K562 treated with DMSO at 1 percent for 4 hours (cell line): ENCODE measurements around the gene C14orf93. TPM values are rescaled to one million over a fixed set of nuclear protein-coding genes. Genes with fewer than 3 reads are reported as not detected.

Source experiments
- total RNA-seq: library from RNA; unstranded; fragments of 300-600 nt; gene quantifications from 2 replicates; pipeline ENCODE4 v1.2.3, GENCODE V29; 2022; ENCODE audit not compliant: insufficient read depth

Gene C14orf93
- total RNA-seq: 20.4 and 22.2 TPM in 2 replicates

GRCh38 chr14:23009939-23010726 lies at the start of gene C14orf93:
C14orf93 (minus strand) TSS chr14:23010143; CDS start chr14:22999023, 11,120 bp downstream.

GRCh38 chr14:23056956-23057756 lies 47.2 kb upstream of the C14orf93 start, which contains the start of gene CDH24:
CDH24 (minus strand) TSS chr14:23057520; CDS start chr14:23055733, 1,787 bp downstream.

GRCh38 chr14:23042162-23042965 lies 32.4 kb upstream of the C14orf93 start, which contains the start of gene PSMB11:
PSMB11 (plus strand) TSS chr14:23042212; CDS start chr14:23042226, 14 bp downstream.

GRCh38 chr14:23034498-23035302 lies 24.8 kb upstream of the C14orf93 start, which contains the start of gene PSMB5:
PSMB5 (minus strand) TSS chr14:23034900; CDS start chr14:23034881, 19 bp downstream.

GRCh38 chr14:22982477-22983245 lies 27.3 kb downstream of the C14orf93 start, which contains the start of gene AJUBA:
AJUBA (minus strand) TSS chr14:22982551; CDS start chr14:22982266, 285 bp downstream.

Other genes with a start within 250 kb of the C14orf93 start
- gene OXA1L, start 243.5 kb downstream of the C14orf93 start, total RNA-seq: 120 TPM in 2 replicates
- gene SLC7A7, start 194.7 kb downstream of the C14orf93 start, total RNA-seq: 1.6 and 1.8 TPM in 2 replicates
- 95.9 and 102 TPM in 2 replicates for gene MRPL52, start 180.3 kb downstream of the C14orf93 start, total RNA-seq
- gene MMP14, start 173.6 kb downstream of the C14orf93 start, total RNA-seq: 3.7 and 4.5 TPM in 2 replicates
- gene LRP10, start 138.4 kb downstream of the C14orf93 start, total RNA-seq: 40.9 and 49.4 TPM in 2 replicates
- 2.6 and 3.2 TPM in 2 replicates for gene REM2, start 126.9 kb downstream of the C14orf93 start, total RNA-seq
- gene RBM23, start 91.0 kb downstream of the C14orf93 start, total RNA-seq: 21.8 and 38.3 TPM in 2 replicates
- 89.0 and 103 TPM in 2 replicates for gene PRMT5, start 80.8 kb downstream of the C14orf93 start, total RNA-seq
- 95.0 and 103 TPM in 2 replicates for gene HAUS4, start 53.1 kb downstream of the C14orf93 start, total RNA-seq
- gene AJUBA, start 27.6 kb downstream of the C14orf93 start, total RNA-seq: 22.0 and 24.4 TPM in 2 replicates
- gene PSMB5, start 24.8 kb upstream of the C14orf93 start, total RNA-seq: 132 and 139 TPM in 2 replicates
- not detected in 2 replicates for gene PSMB11, start 32.1 kb upstream of the C14orf93 start, total RNA-seq
- gene CDH24, start 47.4 kb upstream of the C14orf93 start, total RNA-seq: 15.0 and 18.2 TPM in 2 replicates
- 81.9 and 107 TPM in 2 replicates for gene ACIN1, start 85.0 kb upstream of the C14orf93 start, total RNA-seq
- gene C14orf119, start 85.4 kb upstream of the C14orf93 start, total RNA-seq: 37.4 and 41.8 TPM in 2 replicates
- gene CIROP, start 94.8 kb upstream of the C14orf93 start, total RNA-seq: not detected in 2 replicates
- not detected in 2 replicates for gene CEBPE, start 109.1 kb upstream of the C14orf93 start, total RNA-seq
- gene SLC7A8, start 173.5 kb upstream of the C14orf93 start, total RNA-seq: 3.0 and 7.0 TPM in 2 replicates
- gene RNF212B, start 227.8 kb upstream of the C14orf93 start, total RNA-seq: not detected in 2 replicates